Bronchus fibroblast of lung (primary cell): ENCODE results near the gene ITPKB. TPM values are rescaled to one million over a fixed set of nuclear protein-coding genes. Genes with fewer than 3 reads are reported as not detected.

Source experiments
- total RNA-seq: library from RNA; depleted of rRNA; stranded (reverse); fragments of >200 nt; gene quantifications from 2 replicates; pipeline ENCODE4 v1.2.3, GENCODE V29; 2015

ITPKB gene
- 3.1 and 3.7 TPM in 2 replicates for total RNA-seq

GRCh38 chr1:226738995-226739695 is at the start of gene ITPKB:
ITPKB (minus strand) TSS chr1:226739282; CDS start chr1:226737458, 1,824 bp downstream.

Other genes with a start within 250 kb of the ITPKB start
- not detected in 2 replicates for gene STUM, start 190.5 kb downstream of the ITPKB start, total RNA-seq
- 9.2 and 11.3 TPM in 2 replicates for gene PSEN2, start 131.3 kb upstream of the ITPKB start, total RNA-seq
- gene COQ8A, start 201.0 kb upstream of the ITPKB start, total RNA-seq: 8.2 and 10.4 TPM in 2 replicates